Heart right ventricle (tissue), 16 donors: Measurements from ENCODE around the gene DLD. TPM values are rescaled to one million over a fixed set of nuclear protein-coding genes. Genes with fewer than 3 reads are reported as not detected.

ENCODE experiments used
- ATAC-seq, 8 donors: fragments of 200-7000 bp; cut with Tn5 transposase; one replicate each; pipeline ENCODE4 v1.9.1; 2020; ENCODE audit warnings: mild to moderate bottlenecking in 8 of 8, moderate library complexity in 8 of 8, moderate number of reproducible peaks in 1 of 8
- DNase-seq, 2 donors: peaks; one replicate each; pipeline ENCODE4 v3.0.0-alpha.2; 2020
- H3K27ac ChIP-seq, 10 donors: fragments of 200-600 bp; sonication (generic) in 2 of 10; one replicate each; pipeline versions ENCODE4 v1.5.0 to v1.8.0; 2020 to 2022; ENCODE audit warnings: mild to moderate bottlenecking in 3 of 10
- H3K27me3 ChIP-seq, 7 donors: fragments of 200-600 bp; one replicate each; pipeline ENCODE4 v1.8.0; 2021 to 2022; ENCODE audit warnings: mild to moderate bottlenecking in 2 of 7
- H3K36me3 ChIP-seq, 9 donors: fragments of 200-600 bp; sonication (generic) in 1 of 9; one replicate each; pipeline versions ENCODE4 v1.5.0 to v1.8.0; 2020 to 2022; ENCODE audit warnings: mild to moderate bottlenecking in 2 of 9
- H3K4me1 ChIP-seq, 9 donors: fragments of 200-600 bp; sonication (generic) in 1 of 9; one replicate each; pipeline versions ENCODE4 v1.5.0 to v1.8.0; 2020 to 2022; ENCODE audit warnings: mild to moderate bottlenecking in 4 of 9
- H3K4me3 ChIP-seq, 10 donors: fragments of 200-600 bp; sonication (generic) in 2 of 10; one replicate each; pipeline versions ENCODE4 v1.5.0 to v1.8.0; 2020 to 2022; ENCODE audit warnings: mild to moderate bottlenecking in 7 of 10, moderate library complexity in 2 of 10
- H3K9me3 ChIP-seq, 11 donors: fragments of 200-600 bp in 10 of 11; sonication (generic) in 2 of 11; one replicate each; pipeline versions ENCODE4 v1.5.0 to v1.8.0; 2013 to 2022; ENCODE audit warnings: mild to moderate bottlenecking in 2 of 11, control low read depth in 1 of 11, moderate library complexity in 1 of 11
- CTCF ChIP-seq, 9 donors: fragments of 200-600 bp; sonication (generic) in 2 of 9; IDR thresholded peaks; one replicate each; pipeline versions ENCODE4 v1.5.0 to v1.8.0; 2021 to 2022; ENCODE audit warnings: antibody characterized with exemption in 9 of 9, mild to moderate bottlenecking in 5 of 9, moderate library complexity in 1 of 9
- WGBS, 2 donors: extraction: QIAGEN DNeasy Blood & Tissue Kit; methylation state at CpG; one replicate each; pipeline ENCODE4 v1.1.7; 2013; ENCODE audit warnings: inconsistent platforms in 1 of 2; 5-methylcytosine and 5-hydroxymethylcytosine counted together
- intact Hi-C, 10 donors: fragments of 100-400 bp; cut with DNase I; formaldehyde crosslinking; loops; one replicate each; pipeline versions ENCODE4 v1.11.1 to v1.14.2; 2022
- polyA plus RNA-seq, 2 donors: library from polyadenylated mRNA; stranded (reverse); fragments of 200-250 nt; gene quantifications; one replicate each; pipeline ENCODE4 v1.2.3, GENCODE V29; 2013
- total RNA-seq, 10 donors: library from RNA; stranded (reverse); fragmentation: NEBNext Ultra II Directional in 3 of 10; extraction: Animal tissue kit (Norgen Biotek cat#: 25700) in 3 of 10; gene quantifications; one replicate each; pipeline versions ENCODE4 v1.2.1 to v1.2.4, GENCODE V29; 2021 to 2023
- donor health status: Arrhythmogenic right ventricular cardiomyopathy.
- donor health status: ischemic (EF 13 %, LVEDD 7.1; RV severe dilation, severe dysfunction).
- donor health status: healthy with polysubstance abuse.
- donor health status: DM: no; HTN: yes; CAD: no.
- donor health status: DM: no; HTN: no; CAD: no.
- donor health status: ischemic (EF 25% LVEDD 6.9; RV normal size, moderate dysfunction).
- donor health status: ischemic (EF 25% LVEDD 5.7; RV mildly dilated, moderate dysfunction).
- donor health status: healthy.
- donor health status: DM: yes; HTN: yes; CAD: no.
- donor health status: Ischemic cardiomyopathy.
- donor health status: ischemic (EF 35%, LVEDD 5.7; RV mildly dilated, moderate dysfunction).
- donor health status: nonischemic (EF 11% LVEDD 7.7; RV severe dilation, severe dysfunction).
- donor health status: DM: yes; HTN: yes; CAD: no.
- donor health status: PGD.
- donor health status: ischemic (EF 29% LVEDD 5.4; RV normal size, mild dysfunction).
- donor health status: nonischemic (EF 23%, LVEDD 6.1; RV moderate dilation, normal function).

The DLD gene
- total and polyA plus RNA-seq, 12 donors: 41.6 to 402 (median 341) TPM

- no peaks in the 10 kb centered on the region for H3K9me3 ChIP-seq
- no peak for TF ChIP-seq CTCF (IDR thresholded peaks at IDR 0.05)
- DNase-seq (no peak), ATAC-seq (no peak)
- no peak overlapping the region for H3K27ac ChIP-seq
- H3K27me3 ChIP-seq: no peaks in the 10 kb centered on the region
- 67 to 74% methylated on average over 5 of the region's 5 CpGs for WGBS, 2 donors
- H3K4me3 ChIP-seq: no peak overlapping the region
- H3K4me1 ChIP-seq: peaks cover 0 to 9% (median 0%) of the 10 kb centered on the region in 9 donors
- intact Hi-C loops: no loop called here
- no peaks in the 10 kb centered on the region for H3K36me3 ChIP-seq
Observed at GRCh38 chr7:107858280-107858679, 32.7 kb upstream of the DLD start.

DNA sequence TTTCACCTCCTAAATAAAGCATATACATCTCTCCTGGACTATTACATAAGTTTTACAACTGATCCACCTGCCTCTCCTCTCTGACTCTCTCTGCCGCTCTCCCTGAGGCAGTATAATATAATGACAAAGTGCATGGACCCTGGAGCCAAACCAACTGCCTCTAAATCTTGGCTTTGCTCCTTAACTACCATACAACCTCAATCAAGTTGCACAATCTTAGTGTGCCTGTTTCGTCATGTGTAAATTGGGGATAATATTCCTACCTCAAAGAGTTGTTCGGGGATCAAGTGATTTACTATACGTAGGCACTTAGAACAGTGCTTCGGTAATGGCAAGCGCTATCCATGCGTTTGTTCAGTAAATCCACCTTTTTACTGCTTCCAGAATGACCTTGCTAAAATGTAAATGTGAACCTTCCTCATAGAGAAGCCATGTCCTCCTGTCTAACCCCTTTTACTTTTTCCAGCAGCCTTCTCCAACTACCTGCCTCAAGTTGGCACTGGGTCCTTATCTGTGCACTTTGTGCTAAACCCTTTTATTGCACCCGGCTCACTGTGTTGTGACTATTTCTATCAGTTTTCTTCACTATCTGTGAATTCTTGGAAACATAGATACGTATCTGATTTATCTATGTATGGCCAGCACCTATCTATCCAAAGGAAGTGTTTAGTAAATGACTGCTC, 30.6 kb upstream of the DLD start:
- Histone ChIP-seq H3K9me3 (no peaks in the 10 kb centered on the region), H3K27ac (no peak overlapping the region), H3K4me3 (no peak overlapping the region), H3K4me1 (peaks cover 0 to 9% (median 0%) of the 10 kb centered on the region in 9 donors), H3K27me3 (no peaks in the 10 kb centered on the region), H3K36me3 (no peaks in the 10 kb centered on the region)
- intact Hi-C loops: loop anchor here in 1 of 10 donors (10.0 kb wide), 1 partner anchor 96 kb away; no protein-coding TSS in a partner anchor
- TF ChIP-seq CTCF (IDR thresholded peaks at IDR 0.05): no peak
- ATAC-seq (no peak), DNase-seq (no peak)
- WGBS, 2 donors: 90 to 91% methylated on average over 9 of the region's 9 CpGs

DNA sequence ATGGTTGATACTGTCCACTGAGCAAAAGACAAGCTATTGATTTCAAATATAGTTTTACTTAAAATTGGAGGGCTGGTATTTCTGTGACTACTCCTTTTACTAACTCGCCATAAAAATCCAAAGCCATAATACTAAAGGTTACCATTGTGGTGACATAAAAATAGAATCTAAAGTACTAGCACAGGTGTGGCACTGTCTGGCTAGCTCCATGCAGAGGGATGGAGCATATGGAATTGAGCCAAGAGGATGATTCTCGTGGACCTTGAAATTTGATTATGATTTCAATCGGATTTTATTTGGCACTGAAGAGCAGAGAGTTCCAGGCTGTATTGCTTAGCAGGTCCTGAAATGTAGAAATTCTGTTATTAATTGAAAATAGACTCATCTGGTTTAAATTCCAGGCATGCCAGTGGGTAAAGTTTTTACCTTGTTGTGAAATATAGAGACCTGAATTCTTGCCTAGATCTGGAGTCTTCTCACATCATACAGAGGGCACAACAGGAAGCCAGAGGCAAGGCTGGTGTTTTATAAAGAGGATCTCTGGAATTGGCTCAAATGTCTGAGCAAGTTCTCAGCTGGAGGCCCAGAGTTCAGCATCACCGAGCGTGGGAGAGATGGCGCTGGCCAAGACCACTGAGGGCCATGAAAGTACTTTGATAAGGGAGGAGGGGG, 29.9 kb upstream of the DLD start:
- ATAC-seq: no peak
- intact Hi-C loops: loop anchor here in 1 of 10 donors (10.0 kb wide), 1 partner anchor 96 kb away; no protein-coding TSS in a partner anchor
- TF ChIP-seq CTCF (IDR thresholded peaks at IDR 0.05): no peak
- Histone ChIP-seq H3K4me3 (no peak overlapping the region), H3K4me1 (peaks cover 0 to 9% (median 0%) of the 10 kb centered on the region in 9 donors), H3K9me3 (no peaks in the 10 kb centered on the region), H3K27ac (no peak overlapping the region), H3K27me3 (no peaks in the 10 kb centered on the region), H3K36me3 (no peaks in the 10 kb centered on the region)
- no peak for DNase-seq
- 68 to 71% methylated on average over 6 of the region's 6 CpGs for WGBS, 2 donors

- no peak for TF ChIP-seq CTCF (IDR thresholded peaks at IDR 0.05)
- 86 to 91% methylated on average over 1 of the region's 1 CpG for WGBS, 2 donors
- peaks cover 0 to 3% (median 0%) of the 10 kb centered on the region in 7 donors for H3K27me3 ChIP-seq
- H3K4me3 ChIP-seq: no peak overlapping the region
- no peaks in the 10 kb centered on the region for H3K4me1 ChIP-seq
- intact Hi-C loops: loop anchor here in 1 of 10 donors (10.0 kb wide), 1 partner anchor 101 kb away; no protein-coding TSS in a partner anchor
- ATAC-seq (no peak), DNase-seq (no peak)
- no peaks in the 10 kb centered on the region for H3K9me3 ChIP-seq
- no peak overlapping the region for H3K27ac ChIP-seq
- no peaks in the 10 kb centered on the region for H3K36me3 ChIP-seq
Observed at GRCh38 chr7:107865956-107866775, 24.8 kb upstream of the DLD start.
